HG02840 (cell line): Measurements from ENCODE around the gene CNTN5.
"Not testable (repeated sequence)": the region's sequence is repeated elsewhere in the genome, so short reads cannot be mapped to it uniquely, and the experiment has no call there.

Experiments used
- ATAC-seq: cut with Tn5 transposase; IDR thresholded peaks from one replicate; pipeline ENCODE4 v1.9.1; 2021; ENCODE audit warnings: mild to moderate bottlenecking, moderate library complexity, moderate number of reproducible peaks; ENCODE audit not compliant: unreplicated experiment, low FRiP score

The CNTN5 gene

DNA sequence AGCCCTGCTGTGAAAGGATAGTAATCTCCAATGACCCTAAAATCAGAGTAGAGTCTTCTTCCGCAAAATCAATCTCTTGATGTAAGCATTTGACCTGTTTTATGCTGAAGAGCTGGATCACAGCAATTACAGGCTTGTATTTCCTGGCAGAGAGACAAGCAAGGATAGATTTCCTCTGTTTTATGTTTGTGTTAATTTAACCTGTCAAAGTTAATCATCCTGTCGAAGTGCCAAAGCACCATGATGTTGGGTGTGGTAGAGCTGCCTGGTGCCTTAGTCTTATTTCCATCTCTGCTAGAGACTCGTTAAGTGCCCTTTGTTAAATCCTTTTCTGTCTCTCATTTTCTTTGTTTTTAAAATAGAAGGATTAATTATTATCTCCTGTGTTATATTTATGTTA is 248.1 kb downstream of the CNTN5 start:
- no peak for ATAC-seq

DNA sequence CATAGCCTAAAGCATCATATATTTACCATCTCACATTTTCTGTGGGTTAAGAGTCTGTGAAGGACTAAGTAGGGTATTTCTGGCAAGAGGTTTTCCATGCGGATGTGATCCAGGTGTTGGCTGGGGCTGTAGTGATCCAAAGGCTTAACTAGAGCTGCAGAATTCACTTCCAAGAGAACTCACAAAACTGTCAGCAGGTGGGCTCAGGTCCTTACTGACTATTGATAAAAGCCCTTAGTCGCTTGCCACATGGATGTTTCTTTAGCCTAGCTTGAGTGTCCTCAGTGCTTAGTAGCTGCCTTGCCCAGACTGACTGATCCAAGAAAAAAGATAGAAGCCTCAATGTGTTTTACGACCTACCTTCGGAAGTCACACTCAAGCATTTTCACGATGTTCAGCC is 250.8 kb downstream of the CNTN5 start:
- no peak for ATAC-seq

DNA sequence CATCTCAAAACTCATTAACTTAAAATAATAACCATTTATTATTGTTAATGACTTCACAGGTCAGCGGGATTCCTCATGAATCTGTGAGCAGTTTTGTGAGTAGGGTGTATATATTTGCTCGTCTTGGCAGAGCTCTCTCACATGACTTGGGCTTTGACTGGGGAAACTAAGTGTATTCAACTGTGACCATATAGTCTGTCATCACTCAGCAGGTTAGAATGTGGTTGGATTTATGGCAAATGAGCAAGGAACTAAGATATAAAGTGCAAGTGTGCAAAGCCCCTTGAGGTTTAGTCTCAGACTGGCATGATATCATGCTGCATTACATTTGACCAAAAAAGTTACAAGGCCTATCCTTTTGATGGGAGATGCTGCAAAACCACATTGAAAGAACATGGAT is 254.8 kb downstream of the CNTN5 start:
- ATAC-seq = no peak

DNA sequence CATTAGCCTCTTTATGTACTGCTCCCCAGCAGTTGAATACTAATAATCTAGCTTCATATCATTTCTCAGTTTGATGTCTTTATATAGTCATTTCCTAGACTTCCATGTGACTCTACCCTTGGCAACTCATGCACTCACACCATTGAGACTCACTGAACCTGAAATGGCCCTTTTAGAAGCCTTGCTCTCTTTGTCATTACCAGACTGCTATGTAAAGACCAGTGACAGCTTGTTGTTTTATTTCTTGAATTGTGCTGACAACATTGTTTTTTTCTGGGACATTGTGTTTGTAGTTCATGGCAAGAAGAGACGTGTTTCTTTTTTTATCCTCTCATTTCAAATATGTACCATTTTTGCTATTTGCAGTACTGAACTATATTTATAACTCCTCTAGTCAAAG is 256.5 kb downstream of the CNTN5 start:
- ATAC-seq = no peak

DNA sequence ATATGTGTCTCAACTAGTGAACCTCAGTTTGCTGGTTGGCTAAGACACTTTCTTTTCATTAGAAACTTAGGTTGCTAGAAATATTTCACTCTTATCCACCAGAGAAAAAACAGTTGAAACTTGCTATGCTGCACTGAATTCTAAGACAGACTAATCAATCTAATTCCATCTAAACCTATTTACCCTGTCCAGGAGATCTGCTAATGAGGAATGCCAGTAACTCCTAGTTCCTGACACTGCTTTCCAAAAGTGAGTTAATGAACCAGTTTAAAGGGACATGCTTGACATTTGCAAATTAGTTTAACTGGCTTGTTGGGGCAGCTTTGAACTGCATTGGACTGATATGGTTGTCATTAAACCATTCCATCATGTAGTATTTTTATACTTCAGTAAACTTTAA is 258.5 kb downstream of the CNTN5 start:
- ATAC-seq = no peak

DNA sequence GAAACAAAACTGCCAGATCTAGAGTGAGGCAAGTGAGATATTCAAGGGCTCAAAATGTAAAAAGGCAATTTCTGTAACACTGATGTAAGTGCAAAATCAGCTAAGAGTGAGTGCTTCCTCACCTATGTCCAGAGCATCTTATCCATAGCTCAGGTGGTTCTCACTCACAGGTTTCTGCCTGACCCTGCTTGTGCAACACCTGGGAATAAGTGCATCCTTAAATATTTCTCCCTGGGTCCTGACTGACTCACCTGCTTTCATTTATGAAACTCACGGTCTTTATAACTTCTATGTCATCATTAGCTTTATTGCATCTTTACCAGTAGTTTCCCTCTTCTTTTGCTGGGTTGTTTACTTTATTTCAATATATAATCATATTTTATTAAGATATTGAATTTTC is 260.6 kb downstream of the CNTN5 start:
- ATAC-seq = no peak

DNA sequence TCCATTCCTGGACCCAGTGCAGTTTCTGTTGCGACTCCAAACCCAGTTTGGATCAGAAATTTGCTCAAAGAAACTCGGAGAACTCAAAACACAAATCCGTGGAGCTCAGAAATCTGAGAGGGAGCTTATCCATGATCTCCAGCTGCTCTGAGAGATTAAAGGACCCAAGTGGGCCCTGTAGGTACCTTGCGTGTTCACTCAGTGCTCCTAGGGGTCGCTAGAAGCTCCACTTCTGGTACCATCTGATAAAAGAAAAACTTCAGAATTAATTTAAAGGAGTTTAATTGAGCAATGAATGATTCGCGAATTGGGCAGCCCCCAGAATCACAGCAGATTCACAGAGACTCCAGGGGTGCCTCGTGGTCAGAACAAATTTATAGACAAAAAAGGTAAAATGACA is 277.2 kb downstream of the CNTN5 start:
- ATAC-seq = not testable (repeated sequence)

DNA sequence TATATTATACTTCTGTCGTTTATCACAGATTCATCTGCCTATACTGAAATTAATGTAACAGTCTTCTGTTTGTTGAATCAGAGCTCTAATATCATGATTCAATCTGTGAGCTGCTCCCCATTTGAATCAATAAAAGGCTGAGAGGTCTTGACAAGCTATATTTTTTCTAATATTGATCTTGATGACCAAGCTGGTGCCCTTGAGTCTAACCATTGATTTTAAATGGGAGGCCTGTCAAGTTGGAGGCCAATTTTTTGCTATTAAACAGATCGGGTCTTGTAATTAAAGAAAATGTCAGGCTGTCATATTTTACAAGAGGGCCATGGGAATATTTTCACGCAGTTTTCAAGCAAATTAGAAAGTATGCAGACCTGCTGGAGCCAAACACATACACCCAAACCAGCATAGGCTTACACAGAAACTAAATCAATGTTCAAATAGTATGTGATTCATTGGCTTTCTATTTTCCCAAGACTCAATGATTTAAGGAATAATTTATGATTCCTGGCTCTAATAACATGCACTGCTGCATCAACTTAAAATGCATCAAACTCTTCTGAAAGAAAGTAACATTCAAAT is 286.9 kb downstream of the CNTN5 start:
- ATAC-seq = no peak

DNA sequence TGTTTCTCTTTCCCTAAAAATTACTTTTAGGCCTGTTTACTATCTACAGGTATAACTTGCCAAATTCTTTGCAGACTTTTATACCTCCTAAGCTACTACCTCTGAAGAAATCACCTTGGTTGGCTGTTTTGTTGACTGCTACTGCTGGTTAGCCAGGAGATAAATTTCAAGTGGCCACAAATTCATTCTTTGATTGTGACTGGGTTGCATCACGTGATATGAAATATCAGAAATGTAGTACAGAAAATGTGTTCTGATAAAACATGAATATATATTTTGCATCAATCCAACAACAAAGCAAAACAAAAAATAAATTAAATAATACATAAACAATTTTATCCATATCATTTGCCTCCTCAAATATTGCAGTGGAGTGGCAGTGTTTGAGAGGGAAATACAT is 291.1 kb downstream of the CNTN5 start:
- no peak for ATAC-seq

DNA sequence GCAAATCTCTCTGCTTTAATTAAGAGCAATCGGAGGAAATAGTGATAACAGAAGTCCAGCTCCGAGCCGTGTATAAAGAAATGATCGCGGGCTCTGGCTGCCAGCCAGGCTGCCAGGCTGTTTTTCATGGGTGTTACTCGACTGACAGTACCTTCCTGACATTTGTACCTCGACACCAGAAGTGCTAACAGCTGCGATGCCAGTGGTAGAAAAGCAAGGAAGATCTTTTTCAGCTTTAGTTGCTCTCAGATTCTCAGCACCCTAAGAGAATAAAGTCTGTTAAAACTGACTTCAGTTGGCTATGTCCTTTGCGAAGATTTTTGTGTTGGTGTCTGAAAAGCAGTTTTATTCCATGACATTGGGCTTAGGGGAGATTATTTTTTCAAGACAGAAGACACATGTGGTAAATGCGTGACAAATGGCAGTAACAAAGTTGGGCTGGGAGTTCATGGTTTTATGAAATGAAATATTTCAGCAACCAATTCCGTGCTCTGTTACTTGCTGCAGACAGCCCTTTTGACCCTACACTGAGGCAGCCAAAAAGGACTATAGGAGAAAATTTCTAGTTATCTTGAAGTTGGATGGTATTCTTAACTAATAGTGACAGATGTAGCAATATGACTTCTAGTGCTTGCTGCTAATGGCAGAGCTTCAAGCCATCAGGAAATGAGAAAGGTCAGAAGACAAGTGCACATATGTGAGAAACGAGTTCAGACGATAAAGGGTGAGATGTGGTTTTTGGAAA is 296.2 kb downstream of the CNTN5 start:
- ATAC-seq = no peak

DNA sequence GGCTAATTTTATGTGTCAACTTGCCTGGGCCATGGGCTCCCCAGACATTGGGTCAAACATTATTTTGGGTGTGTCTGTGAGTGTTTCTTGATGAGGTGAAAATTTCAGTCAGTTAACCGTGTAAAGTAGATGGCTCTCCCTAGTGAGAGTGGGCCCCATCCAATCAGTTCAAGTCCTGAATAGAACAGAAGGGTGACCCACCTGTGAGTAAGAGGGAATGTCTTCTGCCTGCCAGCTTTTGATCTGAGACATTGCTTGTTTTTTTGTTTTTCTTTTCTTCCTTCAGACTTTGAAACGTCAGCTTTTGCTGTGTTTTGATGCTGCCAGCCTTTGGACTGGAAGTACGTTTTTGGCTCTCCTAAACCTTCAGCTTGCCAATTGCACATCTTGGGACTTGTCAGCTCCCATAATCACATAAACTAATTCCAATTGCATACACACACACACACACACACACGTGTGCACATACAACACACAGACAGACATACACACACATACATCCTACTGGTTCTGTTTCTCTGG is 300.1 kb downstream of the CNTN5 start:
- no peak for ATAC-seq

DNA sequence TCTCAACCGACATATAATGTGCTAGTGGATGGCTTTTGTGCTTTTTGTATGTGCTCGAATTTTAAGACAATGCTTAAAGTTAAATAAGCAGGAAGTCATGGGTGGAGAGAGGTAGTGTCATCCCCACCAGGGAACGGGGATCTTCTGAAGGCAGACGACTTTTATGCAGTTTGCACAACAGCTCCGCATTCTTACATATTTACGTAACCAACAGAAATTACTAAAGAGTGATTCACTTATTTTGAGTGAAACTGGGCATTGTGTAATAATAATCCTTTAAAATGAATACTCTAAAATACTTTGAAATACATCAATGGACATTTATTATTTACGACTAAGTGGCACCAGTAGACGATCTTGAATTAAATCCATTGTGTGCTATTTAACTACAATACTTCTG is 305.1 kb downstream of the CNTN5 start:
- ATAC-seq = no peak

DNA sequence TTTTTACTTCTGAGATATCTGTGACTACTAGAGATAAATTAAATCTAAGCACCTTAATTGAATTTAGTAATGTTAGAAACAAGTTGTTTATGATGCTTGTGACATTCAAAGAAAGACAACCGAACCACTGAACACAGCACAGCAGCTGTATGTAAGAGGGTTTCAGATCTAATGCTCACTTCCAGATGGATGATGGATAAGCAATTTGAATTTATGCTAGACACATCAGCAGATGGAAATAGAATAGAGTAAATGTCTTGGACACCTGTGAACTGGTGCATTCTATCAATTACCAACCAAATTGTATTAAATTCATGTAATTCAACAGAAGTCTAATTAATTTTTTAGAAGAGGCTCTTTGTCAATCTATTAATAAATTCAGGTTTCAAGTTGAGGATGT is 306.3 kb downstream of the CNTN5 start:
- ATAC-seq = no peak

DNA sequence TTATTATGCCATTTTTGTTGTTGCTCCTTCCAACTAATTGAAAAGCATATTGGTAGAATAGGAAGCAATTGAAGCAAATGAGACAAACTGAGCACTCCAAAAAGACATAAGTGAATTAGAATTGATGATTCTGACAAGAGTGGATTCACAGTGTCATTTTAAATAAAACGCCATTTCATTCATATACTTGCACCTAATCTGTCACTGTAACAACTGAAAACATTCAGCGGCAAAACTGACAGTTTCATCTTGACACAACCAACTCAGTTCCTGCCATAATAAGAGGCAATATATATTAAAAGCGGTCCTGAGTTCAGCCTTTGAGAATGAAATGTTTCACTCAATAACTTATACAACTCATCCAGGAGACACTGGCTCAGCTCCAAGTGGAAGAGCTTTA is 306.8 kb downstream of the CNTN5 start:
- no peak for ATAC-seq

DNA sequence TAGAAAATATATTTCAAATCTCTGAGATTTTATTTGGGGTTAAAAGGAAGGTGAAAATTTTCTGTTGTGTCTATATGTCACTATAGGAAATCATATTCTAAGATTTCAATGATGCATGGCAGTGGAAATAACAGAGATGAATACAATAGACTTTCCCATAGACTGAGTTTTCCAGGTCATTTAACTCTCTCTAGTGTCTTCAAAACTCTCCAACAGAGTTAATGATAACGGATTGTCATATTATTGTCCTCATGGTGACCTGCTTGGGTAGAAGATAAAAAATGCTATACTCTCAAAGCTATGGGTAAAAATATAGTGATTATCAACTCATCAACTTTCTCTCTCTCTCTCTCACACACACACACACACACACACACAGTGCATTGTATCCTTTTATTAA is 312.9 kb downstream of the CNTN5 start:
- ATAC-seq = no peak

DNA sequence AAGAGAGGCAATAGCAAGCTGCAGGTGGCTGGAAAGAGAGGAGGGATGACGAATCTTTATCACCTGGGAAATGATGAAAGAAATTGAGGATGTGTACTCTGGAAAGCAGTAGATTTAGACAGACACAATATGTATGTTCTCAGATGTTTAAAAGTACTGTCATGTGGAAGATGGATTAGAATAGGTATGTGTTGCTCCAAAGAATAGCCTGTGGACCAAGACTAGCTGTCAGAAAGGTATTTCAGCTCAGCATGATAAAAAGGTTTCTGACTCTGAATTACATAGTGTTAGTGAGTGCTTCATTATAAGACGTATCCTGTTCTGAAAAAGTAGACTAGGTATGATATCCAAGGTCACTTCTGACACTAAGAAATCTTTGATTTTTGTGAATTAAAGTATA is 322.4 kb downstream of the CNTN5 start:
- no peak for ATAC-seq

DNA sequence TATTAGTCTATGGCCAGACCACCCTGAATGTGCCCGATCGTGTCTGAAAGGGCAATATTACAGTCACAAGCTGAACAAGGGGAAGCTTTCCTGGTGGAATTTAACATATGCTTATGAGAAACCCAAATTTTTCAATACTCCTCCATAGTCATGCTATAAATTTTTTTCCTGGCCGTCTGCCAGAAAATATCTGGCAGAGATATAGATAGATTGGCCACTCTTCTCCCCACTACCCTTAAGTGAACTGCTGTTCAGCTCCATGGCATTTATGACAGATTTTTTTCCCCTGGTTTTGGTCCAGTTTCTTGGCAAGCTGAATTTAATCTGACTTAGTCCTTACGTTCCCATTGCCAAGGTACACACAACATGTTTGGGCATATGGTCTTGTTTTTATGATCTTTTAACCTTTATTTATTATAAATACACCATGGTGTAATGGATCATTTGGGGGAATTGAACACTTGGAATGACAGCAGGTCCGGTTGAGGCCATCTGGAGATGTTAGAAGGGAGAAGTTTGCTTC is 328.5 kb downstream of the CNTN5 start:
- ATAC-seq = no peak

DNA sequence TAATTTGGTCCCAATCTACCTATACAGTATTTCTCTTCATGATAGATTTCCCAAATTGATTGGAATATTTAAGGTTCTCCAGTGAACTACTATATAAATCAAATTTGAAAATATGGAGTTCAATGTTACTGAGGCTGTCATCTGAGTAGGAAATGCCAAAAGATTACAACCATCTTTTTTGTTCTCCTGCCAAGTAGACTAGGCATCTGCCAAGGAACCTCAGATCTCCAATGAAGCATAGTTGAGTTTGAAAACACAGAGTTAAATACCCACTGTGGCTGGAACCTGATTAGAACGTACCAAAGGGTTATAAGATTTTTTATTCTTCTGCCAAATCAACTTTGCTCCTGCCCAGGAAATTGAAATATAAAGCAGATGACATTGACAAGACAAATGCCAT is 330.9 kb downstream of the CNTN5 start:
- no peak for ATAC-seq

DNA sequence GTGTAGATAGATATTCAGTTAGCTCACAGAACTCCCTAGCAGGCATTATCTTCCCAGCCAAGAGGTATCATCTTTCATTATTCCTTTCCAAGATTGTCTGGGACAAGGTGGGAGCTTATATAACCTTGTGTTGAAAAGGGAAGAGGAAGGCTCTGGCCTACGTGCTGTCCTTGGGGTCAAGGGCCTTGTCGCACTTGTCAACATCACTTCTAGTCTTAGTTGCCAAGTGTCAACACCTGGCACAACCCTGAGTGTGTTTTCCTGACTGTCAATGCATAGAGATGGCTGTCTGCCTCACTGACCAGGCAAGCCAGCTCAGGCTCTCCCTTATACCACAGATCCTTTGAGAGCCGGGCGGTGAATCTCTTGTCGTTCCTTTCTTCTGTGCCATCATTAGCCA is 331.9 kb downstream of the CNTN5 start:
- ATAC-seq = no peak

DNA sequence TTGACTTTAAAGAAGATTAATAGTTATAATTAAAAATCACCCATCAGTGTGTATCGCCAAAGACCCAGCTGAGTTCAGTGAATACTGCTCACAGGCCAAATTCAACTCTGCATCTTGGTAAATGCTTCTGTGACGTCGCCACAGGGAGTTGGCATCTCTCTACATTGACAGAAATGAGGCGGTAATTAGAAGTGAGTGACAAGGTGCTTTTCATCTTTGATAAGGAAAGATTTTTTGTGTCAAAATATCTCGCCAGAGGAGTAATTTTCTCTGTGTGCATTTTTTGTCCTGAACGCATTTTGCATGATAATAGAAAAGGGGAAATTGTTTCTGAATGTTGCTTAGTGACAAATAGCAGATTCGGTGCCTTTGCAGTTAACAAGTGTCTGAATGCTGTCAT is 345.8 kb downstream of the CNTN5 start:
- no peak for ATAC-seq

DNA sequence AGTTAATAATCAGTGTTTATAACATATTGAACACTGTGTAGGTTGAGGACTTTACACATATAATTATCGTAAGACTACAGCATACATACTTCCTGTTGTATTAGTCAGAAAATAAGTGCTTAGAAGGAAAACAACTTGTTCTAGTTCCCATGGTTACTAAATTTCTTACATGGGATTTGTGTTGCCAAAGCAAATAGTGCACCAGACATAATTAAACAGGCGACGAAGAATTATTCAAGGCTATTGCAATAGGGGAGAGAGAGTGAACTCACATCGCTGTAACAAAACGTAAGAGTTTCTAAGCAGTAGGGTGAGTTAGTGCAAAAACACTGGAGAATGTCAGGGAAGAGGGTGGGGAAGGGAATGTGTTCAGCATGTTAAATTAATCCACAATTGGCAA is 347.8 kb downstream of the CNTN5 start:
- no peak for ATAC-seq

DNA sequence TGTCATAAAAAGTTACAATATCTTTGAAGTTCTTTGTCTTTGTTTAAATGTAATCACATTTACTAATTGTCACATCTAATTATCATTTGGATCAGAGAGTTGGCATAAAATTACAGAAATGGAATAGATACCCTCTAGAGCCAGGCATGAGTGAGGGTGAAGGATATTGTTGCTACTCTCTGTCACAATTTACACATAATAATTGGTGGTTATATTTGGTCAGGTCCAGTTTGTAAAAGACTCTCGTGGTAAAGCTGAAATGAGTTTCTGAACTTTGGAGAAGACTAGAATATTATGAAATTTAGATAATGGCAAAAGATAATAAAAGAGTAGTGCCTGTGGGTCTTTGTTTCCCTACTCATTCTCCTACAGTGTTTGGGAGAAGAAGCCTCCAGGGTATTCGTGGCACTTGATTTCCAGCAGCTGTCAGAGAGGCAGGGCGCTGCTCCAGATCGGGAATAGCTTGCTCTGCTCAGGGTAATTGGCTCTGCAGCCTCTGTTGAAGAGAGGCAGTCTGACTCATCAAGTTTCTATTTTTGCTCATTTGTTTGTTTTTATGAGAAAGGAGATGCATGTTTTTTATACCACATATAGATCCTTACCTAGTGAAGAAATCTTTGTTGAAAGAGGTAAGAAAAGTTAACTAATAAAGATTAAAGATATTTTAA is 349.9 kb downstream of the CNTN5 start:
- ATAC-seq = no peak
